ENCODE measurements around the gene COPS3. TPM values are rescaled to one million over a fixed set of nuclear protein-coding genes. Genes with fewer than 3 reads are reported as not detected.

The COPS3 gene
- total and polyA plus RNA-seq, 2 experiments from 2014 or later = 108 to 121 TPM

DNA sequence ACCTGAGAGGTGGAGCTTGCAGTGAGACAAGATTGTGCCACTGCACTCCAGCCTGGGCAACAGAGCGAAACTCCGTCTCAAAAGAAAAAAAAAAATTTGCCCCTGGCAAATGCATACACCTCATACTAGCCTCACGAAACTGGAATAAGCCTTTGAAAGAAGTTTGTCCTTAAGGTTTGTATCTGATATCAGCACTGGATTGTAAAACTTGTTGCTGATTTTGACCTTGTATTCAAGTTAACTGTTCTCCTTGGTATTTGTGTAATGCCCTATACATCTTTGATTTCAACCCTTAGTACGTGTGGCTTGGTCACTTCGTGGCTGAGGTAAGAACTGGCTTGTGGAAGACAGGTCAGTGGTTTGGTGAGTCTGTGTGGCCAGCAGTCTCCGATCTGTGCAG, 37.9 kb downstream of the COPS3 start:
- no peaks in the 10 kb centered on the region for H3K9me3 Mint-ChIP-seq
- H3K4me1 Mint-ChIP-seq = peaks cover 3% of the 10 kb centered on the region; the same call in 1 of the 3 replicates
- H3K27ac ChIP-seq (ENCODE audit: low read depth) = no peak overlapping the region
- H2AFZ ChIP-seq = no peak overlapping the region
- H3K4me3 ChIP-seq = no peak overlapping the region
- peaks cover 15% of the 10 kb centered on the region for H3K36me3 ChIP-seq (ENCODE audit: insufficient read depth)
- no peaks in the 10 kb centered on the region for H3F3A ChIP-seq (replicated peaks; ENCODE audit: low read depth)
- no peak overlapping the region for H3K4me3 Mint-ChIP-seq
- no peak overlapping the region for H3K27ac Mint-ChIP-seq
- peaks cover 26% of the 10 kb centered on the region for H3K36me3 Mint-ChIP-seq (ENCODE audit: low read depth)
- no peaks in the 10 kb centered on the region for H3K27me3 ChIP-seq (ENCODE audit: insufficient read depth)
- H4K20me1 ChIP-seq (replicated peaks; ENCODE audit: insufficient read depth) = peaks cover 3% of the 10 kb centered on the region; the same call in 1 of the 2 replicates
- H3K4me2 ChIP-seq = no peak overlapping the region
- DNase-seq (ENCODE audit: low spot score) = no peak
- H3K27me3 Mint-ChIP-seq (ENCODE audit: insufficient read depth, low read depth, poor library complexity) = no peaks in the 10 kb centered on the region
- H3K79me2 ChIP-seq (replicated peaks; ENCODE audit: insufficient read depth) = no peaks in the 10 kb centered on the region
- ATAC-seq = no peak
- TF ChIP-seq CREB1 (CRISPR knock-in tag; IDR thresholded peaks at IDR 0.05; ENCODE audit: low read depth) (no peak), JUNB (IDR thresholded peaks at IDR 0.05; ENCODE audit: unreplicated experiment) (no peak), EZH2phosphoT487 (IDR thresholded peaks at IDR 0.05; ENCODE audit: unreplicated experiment) (no peak), EZH2 (IDR thresholded peaks at IDR 0.05; ENCODE audit: low read depth, unreplicated experiment) (no peak), ZNF331 (CRISPR knock-in tag; IDR thresholded peaks at IDR 0.05; ENCODE audit: low read depth) (no peak), NANOG (IDR thresholded peaks at IDR 0.05; ENCODE audit: borderline replicate concordance) (no peak), STAT1 (IDR thresholded peaks at IDR 0.05; ENCODE audit: unreplicated experiment) (no peak)
- TF ChIP-seq, protein P1, sequence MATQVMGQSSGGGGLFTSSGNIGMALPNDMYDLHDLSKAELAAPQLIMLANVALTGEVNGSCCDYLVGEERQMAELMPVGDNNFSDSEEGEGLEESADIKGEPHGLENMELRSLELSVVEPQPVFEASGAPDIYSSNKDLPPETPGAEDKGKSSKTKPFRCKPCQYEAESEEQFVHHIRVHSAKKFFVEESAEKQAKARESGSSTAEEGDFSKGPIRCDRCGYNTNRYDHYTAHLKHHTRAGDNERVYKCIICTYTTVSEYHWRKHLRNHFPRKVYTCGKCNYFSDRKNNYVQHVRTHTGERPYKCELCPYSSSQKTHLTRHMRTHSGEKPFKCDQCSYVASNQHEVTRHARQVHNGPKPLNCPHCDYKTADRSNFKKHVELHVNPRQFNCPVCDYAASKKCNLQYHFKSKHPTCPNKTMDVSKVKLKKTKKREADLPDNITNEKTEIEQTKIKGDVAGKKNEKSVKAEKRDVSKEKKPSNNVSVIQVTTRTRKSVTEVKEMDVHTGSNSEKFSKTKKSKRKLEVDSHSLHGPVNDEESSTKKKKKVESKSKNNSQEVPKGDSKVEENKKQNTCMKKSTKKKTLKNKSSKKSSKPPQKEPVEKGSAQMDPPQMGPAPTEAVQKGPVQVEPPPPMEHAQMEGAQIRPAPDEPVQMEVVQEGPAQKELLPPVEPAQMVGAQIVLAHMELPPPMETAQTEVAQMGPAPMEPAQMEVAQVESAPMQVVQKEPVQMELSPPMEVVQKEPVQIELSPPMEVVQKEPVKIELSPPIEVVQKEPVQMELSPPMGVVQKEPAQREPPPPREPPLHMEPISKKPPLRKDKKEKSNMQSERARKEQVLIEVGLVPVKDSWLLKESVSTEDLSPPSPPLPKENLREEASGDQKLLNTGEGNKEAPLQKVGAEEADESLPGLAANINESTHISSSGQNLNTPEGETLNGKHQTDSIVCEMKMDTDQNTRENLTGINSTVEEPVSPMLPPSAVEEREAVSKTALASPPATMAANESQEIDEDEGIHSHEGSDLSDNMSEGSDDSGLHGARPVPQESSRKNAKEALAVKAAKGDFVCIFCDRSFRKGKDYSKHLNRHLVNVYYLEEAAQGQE (IDR thresholded peaks at IDR 0.05; ENCODE audit: unreplicated experiment) = no peak
- TF ChIP-seq, protein P2, sequence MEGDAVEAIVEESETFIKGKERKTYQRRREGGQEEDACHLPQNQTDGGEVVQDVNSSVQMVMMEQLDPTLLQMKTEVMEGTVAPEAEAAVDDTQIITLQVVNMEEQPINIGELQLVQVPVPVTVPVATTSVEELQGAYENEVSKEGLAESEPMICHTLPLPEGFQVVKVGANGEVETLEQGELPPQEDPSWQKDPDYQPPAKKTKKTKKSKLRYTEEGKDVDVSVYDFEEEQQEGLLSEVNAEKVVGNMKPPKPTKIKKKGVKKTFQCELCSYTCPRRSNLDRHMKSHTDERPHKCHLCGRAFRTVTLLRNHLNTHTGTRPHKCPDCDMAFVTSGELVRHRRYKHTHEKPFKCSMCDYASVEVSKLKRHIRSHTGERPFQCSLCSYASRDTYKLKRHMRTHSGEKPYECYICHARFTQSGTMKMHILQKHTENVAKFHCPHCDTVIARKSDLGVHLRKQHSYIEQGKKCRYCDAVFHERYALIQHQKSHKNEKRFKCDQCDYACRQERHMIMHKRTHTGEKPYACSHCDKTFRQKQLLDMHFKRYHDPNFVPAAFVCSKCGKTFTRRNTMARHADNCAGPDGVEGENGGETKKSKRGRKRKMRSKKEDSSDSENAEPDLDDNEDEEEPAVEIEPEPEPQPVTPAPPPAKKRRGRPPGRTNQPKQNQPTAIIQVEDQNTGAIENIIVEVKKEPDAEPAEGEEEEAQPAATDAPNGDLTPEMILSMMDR (conservative IDR thresholded peaks at IDR 0.05; ENCODE audit: low read depth in 2 of 2) = no peak
- no peaks in the 10 kb centered on the region for H3K4me1 ChIP-seq (ENCODE audit: insufficient read depth)
- H3K9me2 ChIP-seq (ENCODE audit: insufficient read depth) = no peaks in the 10 kb centered on the region

DNA sequence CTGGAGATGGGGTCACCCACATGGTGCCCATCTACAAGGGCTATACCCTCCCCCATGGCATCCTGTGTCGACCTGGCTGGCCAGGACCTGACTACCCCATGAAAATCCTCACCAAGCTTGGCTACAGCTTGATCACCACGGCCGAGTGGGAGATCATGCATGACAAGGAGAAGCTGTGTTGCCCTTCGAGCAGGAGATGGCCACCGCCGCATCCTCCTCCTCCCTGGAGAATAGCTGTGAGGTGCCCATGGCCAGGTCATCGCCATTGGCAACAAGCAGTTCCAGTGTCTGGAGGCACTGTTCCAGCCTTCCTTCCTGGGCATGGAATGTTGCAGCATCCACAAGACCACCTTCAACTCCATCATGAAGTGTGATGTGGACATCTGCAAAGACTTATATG, 38.8 kb downstream of the COPS3 start:
- no peaks in the 10 kb centered on the region for H3K9me2 ChIP-seq (ENCODE audit: insufficient read depth)
- H3K4me1 ChIP-seq (ENCODE audit: insufficient read depth) = no peaks in the 10 kb centered on the region
- no peaks in the 10 kb centered on the region for H3F3A ChIP-seq (replicated peaks; ENCODE audit: low read depth)
- H3K4me2 ChIP-seq = no peak overlapping the region
- H4K20me1 ChIP-seq (replicated peaks; ENCODE audit: insufficient read depth) = peaks cover 3% of the 10 kb centered on the region; the same call in 1 of the 2 replicates
- peaks cover 6% of the 10 kb centered on the region for H3K36me3 ChIP-seq (ENCODE audit: insufficient read depth)
- H3K4me1 Mint-ChIP-seq = peaks cover 3% of the 10 kb centered on the region; the same call in 1 of the 3 replicates
- peaks cover under 1% of the 10 kb centered on the region for H3K27me3 Mint-ChIP-seq (ENCODE audit: insufficient read depth, low read depth, poor library complexity)
- no peak overlapping the region for H3K27ac ChIP-seq (ENCODE audit: low read depth)
- H3K79me2 ChIP-seq (replicated peaks; ENCODE audit: insufficient read depth) = no peaks in the 10 kb centered on the region
- H3K27me3 ChIP-seq (ENCODE audit: insufficient read depth) = no peaks in the 10 kb centered on the region
- H3K27ac Mint-ChIP-seq = no peak overlapping the region
- no peak overlapping the region for H2AFZ ChIP-seq
- H3K4me3 Mint-ChIP-seq = no peak overlapping the region
- peaks cover 19% of the 10 kb centered on the region for H3K36me3 Mint-ChIP-seq (ENCODE audit: low read depth)
- ATAC-seq (no peak), DNase-seq (ENCODE audit: low spot score) (no peak)
- no peak overlapping the region for H3K4me3 ChIP-seq
- no peaks in the 10 kb centered on the region for H3K9me3 Mint-ChIP-seq
- TF ChIP-seq NANOG (IDR thresholded peaks at IDR 0.05; ENCODE audit: borderline replicate concordance) = no peak
- TF ChIP-seq EZH2phosphoT487 (IDR thresholded peaks at IDR 0.05; ENCODE audit: unreplicated experiment) = no peak
- TF ChIP-seq POLR2AphosphoS5 (IDR thresholded peaks at IDR 0.05; ENCODE audit: low read depth) = no peak
- no peak for TF ChIP-seq ZNF114 (CRISPR knock-in tag; IDR thresholded peaks at IDR 0.05)
- TF ChIP-seq ZNF331 (CRISPR knock-in tag; IDR thresholded peaks at IDR 0.05; ENCODE audit: low read depth) = no peak
- no peak for TF ChIP-seq JUNB (IDR thresholded peaks at IDR 0.05; ENCODE audit: unreplicated experiment)
- no peak for TF ChIP-seq EZH2 (IDR thresholded peaks at IDR 0.05; ENCODE audit: low read depth, unreplicated experiment)
- TF ChIP-seq, protein P2 (conservative IDR thresholded peaks at IDR 0.05; ENCODE audit: low read depth in 2 of 2) = no peak
